Endothelial cell (in vitro differentiated cells): Measurements from ENCODE around the gene PLXNC1. TPM values are rescaled to one million over a fixed set of nuclear protein-coding genes. Genes with fewer than 3 reads are reported as not detected.

Source experiments
- DNase-seq: peaks from one replicate; pipeline ENCODE4 v3.0.0; 2021; ENCODE audit warnings: low spot score
- H3K27ac Mint-ChIP-seq: one replicate; pipeline ENCODE4 v1.8.0; 2021; ENCODE audit warnings: mixed read lengths, inconsistent platforms; ENCODE audit not compliant: unreplicated experiment
- H3K27me3 Mint-ChIP-seq: one replicate; pipeline ENCODE4 v1.8.0; 2021; ENCODE audit warnings: mild to moderate bottlenecking, moderate library complexity, mixed read lengths, inconsistent platforms; ENCODE audit not compliant: unreplicated experiment
- H3K36me3 Mint-ChIP-seq: one replicate; pipeline ENCODE4 v1.8.0; 2021; ENCODE audit warnings: mild to moderate bottlenecking, low read depth, mixed read lengths, inconsistent platforms; ENCODE audit not compliant: unreplicated experiment
- H3K4me1 Mint-ChIP-seq: one replicate; pipeline ENCODE4 v1.8.0; 2021; ENCODE audit warnings: mild to moderate bottlenecking, mixed read lengths, inconsistent platforms; ENCODE audit not compliant: unreplicated experiment
- H3K4me3 Mint-ChIP-seq: one replicate; pipeline ENCODE4 v1.8.0; 2021; ENCODE audit warnings: mild to moderate bottlenecking, mixed read lengths, inconsistent platforms; ENCODE audit not compliant: unreplicated experiment
- H3K9me3 Mint-ChIP-seq: one replicate; pipeline ENCODE4 v1.8.0; 2021; ENCODE audit warnings: mixed read lengths, inconsistent platforms; ENCODE audit not compliant: unreplicated experiment
- CTCF ChIP-seq: fragments of 200-600 bp; sonication (generic); IDR thresholded peaks from one replicate; pipeline ENCODE4 v1.5.0; 2021; ENCODE audit warnings: antibody characterized with exemption; ENCODE audit not compliant: unreplicated experiment
- total RNA-seq: library from RNA; stranded (reverse); fragmentation: NEBNext Ultra II Directional; extraction: Animal tissue kit (Norgen Biotek cat#: 25700); gene quantifications from one replicate; pipeline ENCODE4 v1.2.1, GENCODE V29; 2021; ENCODE audit not compliant: unreplicated experiment

PLXNC1 gene
- total RNA-seq, 1 donor from 2014 or later = 1.1 TPM

DNA sequence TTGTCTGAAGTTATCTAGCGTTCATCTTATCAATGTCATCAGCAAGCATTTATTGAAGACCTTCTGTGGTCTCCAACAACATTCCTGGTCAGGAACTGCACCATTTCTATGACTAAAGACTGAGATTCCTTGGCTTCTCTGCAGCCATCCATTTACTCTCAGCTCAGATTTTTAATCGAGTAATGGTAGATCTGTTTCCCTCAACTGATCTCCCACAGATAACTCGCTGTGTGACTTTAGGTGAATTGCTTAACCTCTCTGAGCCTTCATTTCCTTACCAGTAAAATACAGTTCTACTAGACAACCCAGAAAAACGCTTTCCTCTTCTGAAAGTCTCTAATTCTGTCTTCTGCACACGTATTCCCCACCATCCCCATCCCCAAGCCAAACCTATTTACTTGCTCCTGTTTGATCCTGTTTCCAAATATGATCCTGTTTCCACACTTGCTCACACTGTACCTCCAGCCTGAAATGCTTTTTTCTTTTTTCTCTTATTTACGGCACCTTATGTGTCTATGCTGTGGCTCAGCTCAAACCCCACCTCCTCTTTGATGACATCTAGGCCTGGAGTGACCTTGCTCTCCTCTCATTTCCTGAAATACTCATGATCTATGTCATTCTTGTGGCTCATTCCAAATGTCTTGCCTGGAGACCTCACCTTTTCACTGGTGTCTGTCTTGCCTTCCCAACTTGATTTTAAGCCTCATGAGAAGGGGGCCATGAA, 21.8 kb downstream of the PLXNC1 start:
- Mint-ChIP-seq H3K9me3 (no peaks in the 10 kb centered on the region), H3K27me3 (peaks cover 7% of the 10 kb centered on the region), H3K4me1 (peaks cover 21% of the 10 kb centered on the region), H3K27ac (no peak overlapping the region), H3K36me3 (no peaks in the 10 kb centered on the region), H3K4me3 (no peak overlapping the region)
- no peak for DNase-seq
- TF ChIP-seq CTCF = no peak

GRCh38 chr12:94170690-94171594, 22.6 kb downstream of the PLXNC1 start:
- no peak for TF ChIP-seq CTCF
- no peak for DNase-seq
- peaks cover 7% of the 10 kb centered on the region for H3K27me3 Mint-ChIP-seq
- no peaks in the 10 kb centered on the region for H3K36me3 Mint-ChIP-seq
- no peak overlapping the region for H3K27ac Mint-ChIP-seq
- H3K4me3 Mint-ChIP-seq = no peak overlapping the region
- H3K4me1 Mint-ChIP-seq = peaks cover 19% of the 10 kb centered on the region
- H3K9me3 Mint-ChIP-seq = no peaks in the 10 kb centered on the region

DNA sequence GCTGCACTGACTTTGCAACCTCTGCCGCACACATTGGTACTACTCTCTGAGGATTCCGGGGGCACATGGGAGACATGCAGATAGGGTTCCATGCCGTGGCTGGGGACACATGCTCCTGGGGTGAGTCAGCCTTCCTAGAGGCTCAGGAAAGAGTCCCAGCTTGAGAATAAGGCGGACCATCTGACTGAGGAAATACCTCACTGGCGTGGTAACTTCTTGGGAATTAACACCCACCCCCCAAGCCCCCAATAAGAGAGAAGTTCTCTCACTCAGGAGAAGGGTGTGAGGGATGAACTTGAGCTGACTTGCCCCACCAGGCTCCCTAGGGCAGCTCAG, 23.2 kb downstream of the PLXNC1 start:
- H3K9me3 Mint-ChIP-seq = no peaks in the 10 kb centered on the region
- no peak for DNase-seq
- no peak overlapping the region for H3K4me3 Mint-ChIP-seq
- peaks cover 19% of the 10 kb centered on the region for H3K4me1 Mint-ChIP-seq
- no peak overlapping the region for H3K27ac Mint-ChIP-seq
- H3K36me3 Mint-ChIP-seq = no peaks in the 10 kb centered on the region
- H3K27me3 Mint-ChIP-seq = peaks cover 7% of the 10 kb centered on the region
- TF ChIP-seq CTCF = no peak

- peaks cover 7% of the 10 kb centered on the region for H3K27me3 Mint-ChIP-seq
These were observed 23.7 kb downstream of the PLXNC1 start for GRCh38 chr12:94172031-94172430.

More at GRCh38 chr12:94172031-94172430, 23.7 kb downstream of the PLXNC1 start:
- H3K36me3 Mint-ChIP-seq = no peaks in the 10 kb centered on the region
- no peak for TF ChIP-seq CTCF
- H3K27ac Mint-ChIP-seq = no peak overlapping the region
- H3K4me1 Mint-ChIP-seq = peaks cover 19% of the 10 kb centered on the region
- no peaks in the 10 kb centered on the region for H3K9me3 Mint-ChIP-seq
- no peak for DNase-seq
- no peak overlapping the region for H3K4me3 Mint-ChIP-seq
